HG02763 (cell line): ENCODE measurements around the gene IFITM2.
A peak's percentile ranks its signal among the peaks of the same experiment; 100 is the strongest.
"Not testable (repeated sequence)": the region's sequence is repeated elsewhere in the genome, so short reads cannot be mapped to it uniquely, and the experiment has no call there.

Experiments
- ATAC-seq: cut with Tn5 transposase; IDR thresholded peaks from one replicate; pipeline ENCODE4 v1.9.1; 2021; ENCODE audit warnings: mild to moderate bottlenecking, moderate library complexity; ENCODE audit not compliant: unreplicated experiment

IFITM2 gene

DNA sequence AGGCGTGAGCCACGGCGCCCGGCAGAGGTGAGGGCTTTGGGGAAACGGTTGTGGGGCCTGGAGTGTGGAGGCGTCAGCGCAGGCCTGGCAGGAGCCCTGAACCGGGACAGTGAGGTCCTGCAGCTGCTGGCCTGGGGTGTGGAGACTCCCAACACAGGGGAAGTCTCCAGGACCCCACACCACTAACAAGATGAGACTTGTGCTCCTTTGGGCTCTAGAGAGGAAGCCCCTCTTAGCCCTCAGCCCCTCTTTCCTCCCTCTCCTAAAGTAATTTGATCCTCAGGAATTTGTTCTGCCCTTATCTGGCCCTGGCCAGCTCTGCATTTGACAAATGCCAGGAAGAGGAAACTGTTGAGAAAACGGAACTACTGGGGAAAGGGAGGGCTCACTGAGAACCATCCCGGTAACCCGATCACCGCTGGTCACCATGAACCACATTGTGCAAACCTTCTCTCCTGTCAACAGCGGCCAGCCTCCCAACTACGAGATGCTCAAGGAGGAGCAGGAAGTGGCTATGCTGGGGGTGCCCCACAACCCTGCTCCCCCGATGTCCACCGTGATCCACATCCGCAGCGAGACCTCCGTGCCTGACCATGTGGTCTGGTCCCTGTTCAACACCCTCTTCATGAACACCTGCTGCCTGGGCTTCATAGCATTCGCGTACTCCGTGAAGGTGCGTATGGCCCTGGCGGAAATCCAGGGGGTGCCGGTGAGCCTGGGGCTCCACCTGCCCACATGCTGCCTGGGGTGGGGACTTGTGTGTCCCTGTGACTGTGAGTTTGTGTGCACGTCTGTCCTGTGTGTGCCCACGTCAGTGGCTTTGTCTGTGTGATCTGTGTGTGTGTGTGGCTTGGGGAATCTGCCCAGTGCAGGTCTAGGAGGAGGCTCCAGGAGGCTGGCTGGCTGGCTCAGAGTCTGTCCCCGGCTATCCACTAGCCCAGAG, at the start of gene IFITM2:
IFITM2 (plus strand) TSS at position 51 of the 943 bp plus-strand sequence; CDS start at position 428, 377 bp downstream.
- ATAC-seq = not testable (repeated sequence)

GRCh38 chr11:259413-259812, 48.2 kb upstream of the IFITM2 start:
- ATAC-seq = no peak

DNA sequence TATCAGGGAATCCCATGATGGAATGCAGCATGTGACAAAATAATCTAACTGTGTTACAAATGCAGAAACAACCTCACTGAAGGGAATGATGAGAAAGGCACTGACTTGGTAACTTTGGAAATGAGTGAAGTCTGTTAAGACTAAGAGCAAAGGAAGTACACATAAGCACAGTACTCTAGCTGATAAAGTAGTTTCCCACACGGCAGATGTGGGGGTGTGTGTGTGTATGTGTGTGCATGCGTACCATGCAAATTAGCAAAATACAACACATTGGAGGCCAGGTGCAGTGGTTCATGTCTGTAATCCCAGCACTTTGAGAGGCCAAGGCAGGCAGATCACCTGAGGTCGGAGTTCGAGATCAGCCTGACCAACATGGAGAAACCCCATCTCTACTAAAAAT, 46.0 kb upstream of the IFITM2 start:
- no peak for ATAC-seq

- no peak for ATAC-seq
Measured at GRCh38 chr11:266676-267439, 40.8 kb upstream of the IFITM2 start.

DNA sequence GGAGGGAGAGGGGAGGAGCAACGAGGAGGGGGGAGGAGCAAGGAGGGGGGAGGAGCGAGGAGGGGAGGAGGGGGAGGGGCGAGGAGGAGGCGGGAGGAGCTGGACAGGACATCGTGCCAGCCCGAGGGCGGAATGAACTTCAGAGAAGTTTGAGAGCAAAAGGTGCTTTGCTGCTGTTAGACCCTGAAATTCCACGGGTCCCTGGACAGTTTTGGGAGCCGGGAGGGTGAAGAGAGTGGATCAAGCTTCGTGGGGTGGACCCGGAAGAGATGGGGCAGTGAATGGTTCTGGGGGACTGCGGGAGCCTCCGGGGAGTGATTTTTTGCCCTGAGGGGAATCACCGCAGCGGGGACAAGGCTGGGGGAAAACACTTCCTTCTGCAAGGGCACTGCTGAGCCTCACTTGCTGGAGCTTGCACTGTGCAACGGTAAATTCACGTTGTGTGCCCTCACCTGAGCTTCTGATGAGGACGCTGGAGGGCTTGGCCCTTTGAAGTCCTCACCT, 40.1 kb upstream of the IFITM2 start:
- no peak for ATAC-seq

- ATAC-seq = peak; percentile 41
Measured at GRCh38 chr11:268716-269145, 38.9 kb upstream of the IFITM2 start.

DNA sequence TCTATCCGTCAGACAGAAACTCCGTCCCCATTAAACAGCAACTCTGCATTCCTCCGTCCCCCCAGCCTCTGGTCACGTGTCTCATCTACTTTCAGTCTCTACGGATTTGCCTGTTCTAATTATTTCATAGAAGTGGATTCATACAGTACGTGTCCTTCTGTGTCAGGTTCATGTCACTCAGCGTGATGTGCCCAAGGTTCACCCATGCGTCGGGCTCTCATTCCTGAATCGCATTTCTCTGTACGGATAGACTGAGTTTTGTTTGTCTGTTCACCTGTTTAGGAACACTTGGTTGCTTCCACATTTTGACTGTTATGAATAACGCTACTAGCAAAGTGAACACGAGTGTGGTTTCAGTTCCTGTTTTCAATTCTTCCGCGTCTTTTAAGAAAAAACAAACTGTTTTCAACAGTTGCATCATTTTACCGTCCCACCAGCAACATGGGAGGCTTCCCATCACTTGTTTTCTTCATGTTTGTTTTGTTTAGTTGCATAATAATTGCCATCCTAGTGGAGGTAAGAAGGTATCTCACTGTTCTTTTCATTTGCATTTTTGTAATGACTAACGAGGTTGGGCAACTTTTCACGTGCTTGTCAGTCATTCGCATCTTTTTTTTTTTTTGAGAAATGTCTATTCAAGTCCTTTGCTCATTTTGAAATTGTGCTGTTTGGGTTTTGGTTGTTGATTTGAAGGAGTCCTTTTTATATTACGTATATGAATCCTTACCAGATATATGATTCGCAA, 38.3 kb upstream of the IFITM2 start:
- ATAC-seq = peak; percentile 68

GRCh38 chr11:270451-271318, 36.9 kb upstream of the IFITM2 start:
- no peak for ATAC-seq

GRCh38 chr11:271319-271715, 36.3 kb upstream of the IFITM2 start:
- no peak for ATAC-seq

GRCh38 chr11:272195-272930, 35.3 kb upstream of the IFITM2 start:
- no peak for ATAC-seq

- no peak for ATAC-seq
Measured at GRCh38 chr11:272931-273198, 34.8 kb upstream of the IFITM2 start.

- ATAC-seq = no peak
Measured at GRCh38 chr11:276219-276618, 31.4 kb upstream of the IFITM2 start.

DNA sequence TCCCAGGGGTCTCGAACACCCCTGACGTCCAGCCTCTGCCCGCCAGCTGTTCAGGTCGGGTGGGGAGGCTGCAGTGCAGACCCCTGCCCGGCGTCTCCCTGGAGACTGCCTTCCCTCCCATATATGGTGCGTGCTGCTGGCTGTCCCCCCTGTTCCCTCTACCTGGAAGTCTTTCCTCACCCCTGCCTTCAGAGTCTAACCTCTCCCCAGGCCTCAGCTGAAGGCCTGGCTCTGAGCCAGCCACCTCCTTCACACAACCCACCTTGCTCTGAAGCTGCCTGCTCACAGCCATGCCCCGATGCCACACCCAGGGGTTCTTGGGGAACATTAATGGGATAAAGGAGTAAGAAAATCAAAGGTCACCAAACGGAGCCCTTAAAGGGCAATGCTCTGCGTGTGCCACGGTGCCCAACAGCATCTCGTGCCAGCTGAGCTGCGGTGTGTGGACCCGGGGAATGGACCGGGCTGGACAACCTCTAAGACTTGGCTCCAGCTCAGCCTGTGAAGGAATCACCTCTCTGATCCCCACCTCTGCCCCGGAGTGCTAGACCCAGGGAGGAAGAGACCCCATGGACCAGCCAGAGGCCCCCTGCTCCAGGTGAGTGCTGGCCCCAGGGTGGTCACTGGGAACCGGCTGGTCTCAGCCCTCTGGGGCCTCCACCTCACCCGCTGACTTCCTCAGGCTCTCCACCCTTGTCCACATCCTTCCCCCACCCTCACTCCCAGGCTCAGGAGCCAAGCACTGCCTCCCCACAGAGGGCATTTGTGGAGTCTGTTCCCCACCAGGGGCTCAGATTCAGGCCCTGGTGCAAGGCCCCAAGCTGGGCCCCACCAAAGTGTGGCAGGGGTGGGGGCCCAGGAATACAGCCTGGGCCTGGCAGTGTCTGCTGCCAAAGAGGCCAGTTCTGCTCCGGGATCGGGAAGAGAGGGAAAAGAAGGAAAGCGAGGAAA, 29.3 kb upstream of the IFITM2 start, which contains the start of gene NLRP6:
NLRP6 (plus strand) TSS at position 407 of the 951 bp plus-strand sequence; CDS start at position 570, 163 bp downstream.
- ATAC-seq = no peak

DNA sequence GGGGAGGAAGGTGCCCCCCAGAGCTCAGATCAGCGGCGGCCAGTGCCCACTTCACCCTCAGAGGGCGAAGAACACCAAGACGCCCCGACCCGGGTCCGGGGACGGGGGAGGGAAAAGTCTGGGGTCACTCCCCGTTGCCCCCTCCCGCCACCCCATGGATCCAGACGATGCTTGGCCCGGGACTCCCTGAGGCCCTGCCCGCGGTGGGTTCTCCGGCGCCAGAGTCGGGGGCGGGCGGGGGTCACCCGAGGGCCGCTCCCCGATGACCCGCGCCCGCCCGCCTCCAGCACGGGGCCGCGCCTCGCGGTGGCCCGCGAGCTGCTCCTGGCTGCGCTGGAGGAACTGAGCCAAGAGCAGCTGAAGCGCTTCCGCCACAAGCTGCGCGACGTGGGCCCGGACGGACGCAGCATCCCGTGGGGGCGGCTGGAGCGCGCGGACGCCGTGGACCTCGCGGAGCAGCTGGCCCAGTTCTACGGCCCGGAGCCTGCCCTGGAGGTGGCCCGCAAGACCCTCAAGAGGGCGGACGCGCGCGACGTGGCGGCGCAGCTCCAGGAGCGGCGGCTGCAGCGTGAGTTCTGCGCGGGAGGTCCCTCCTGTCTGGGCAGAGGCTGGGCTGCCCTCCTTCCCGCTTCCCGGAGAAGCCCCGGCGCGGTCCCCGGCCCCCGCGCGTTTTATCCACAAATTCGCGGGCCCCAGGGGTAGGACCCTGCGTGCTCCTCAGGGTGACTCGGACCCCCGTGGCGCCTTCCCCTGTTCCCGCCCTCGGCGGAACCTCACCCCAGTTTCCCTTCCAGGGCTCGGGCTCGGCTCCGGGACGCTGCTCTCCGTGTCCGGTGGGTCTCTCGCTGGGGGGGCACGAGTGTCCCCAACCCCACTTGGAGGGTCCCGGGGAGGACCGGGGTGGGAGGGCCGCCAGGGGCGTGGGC, 28.3 kb upstream of the IFITM2 start:
- ATAC-seq = no peak

DNA sequence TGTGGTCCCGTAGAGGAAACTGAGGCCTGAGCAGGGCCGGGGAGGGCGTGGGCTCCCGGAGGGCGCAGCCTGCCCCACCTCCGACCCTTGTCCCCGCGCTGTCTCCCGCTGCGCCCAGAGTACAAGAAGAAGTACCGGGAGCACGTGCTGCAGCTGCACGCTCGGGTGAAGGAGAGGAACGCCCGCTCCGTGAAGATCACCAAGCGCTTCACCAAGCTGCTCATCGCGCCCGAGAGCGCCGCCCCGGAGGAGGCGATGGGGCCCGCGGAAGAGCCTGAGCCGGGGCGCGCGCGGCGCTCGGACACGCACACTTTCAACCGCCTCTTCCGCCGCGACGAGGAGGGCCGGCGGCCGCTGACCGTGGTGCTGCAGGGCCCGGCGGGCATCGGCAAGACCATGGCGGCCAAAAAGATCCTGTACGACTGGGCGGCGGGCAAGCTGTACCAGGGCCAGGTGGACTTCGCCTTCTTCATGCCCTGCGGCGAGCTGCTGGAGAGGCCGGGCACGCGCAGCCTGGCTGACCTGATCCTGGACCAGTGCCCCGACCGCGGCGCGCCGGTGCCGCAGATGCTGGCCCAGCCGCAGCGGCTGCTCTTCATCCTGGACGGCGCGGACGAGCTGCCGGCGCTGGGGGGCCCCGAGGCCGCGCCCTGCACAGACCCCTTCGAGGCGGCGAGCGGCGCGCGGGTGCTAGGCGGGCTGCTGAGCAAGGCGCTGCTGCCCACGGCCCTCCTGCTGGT, 27.5 kb upstream of the IFITM2 start:
- no peak for ATAC-seq

DNA sequence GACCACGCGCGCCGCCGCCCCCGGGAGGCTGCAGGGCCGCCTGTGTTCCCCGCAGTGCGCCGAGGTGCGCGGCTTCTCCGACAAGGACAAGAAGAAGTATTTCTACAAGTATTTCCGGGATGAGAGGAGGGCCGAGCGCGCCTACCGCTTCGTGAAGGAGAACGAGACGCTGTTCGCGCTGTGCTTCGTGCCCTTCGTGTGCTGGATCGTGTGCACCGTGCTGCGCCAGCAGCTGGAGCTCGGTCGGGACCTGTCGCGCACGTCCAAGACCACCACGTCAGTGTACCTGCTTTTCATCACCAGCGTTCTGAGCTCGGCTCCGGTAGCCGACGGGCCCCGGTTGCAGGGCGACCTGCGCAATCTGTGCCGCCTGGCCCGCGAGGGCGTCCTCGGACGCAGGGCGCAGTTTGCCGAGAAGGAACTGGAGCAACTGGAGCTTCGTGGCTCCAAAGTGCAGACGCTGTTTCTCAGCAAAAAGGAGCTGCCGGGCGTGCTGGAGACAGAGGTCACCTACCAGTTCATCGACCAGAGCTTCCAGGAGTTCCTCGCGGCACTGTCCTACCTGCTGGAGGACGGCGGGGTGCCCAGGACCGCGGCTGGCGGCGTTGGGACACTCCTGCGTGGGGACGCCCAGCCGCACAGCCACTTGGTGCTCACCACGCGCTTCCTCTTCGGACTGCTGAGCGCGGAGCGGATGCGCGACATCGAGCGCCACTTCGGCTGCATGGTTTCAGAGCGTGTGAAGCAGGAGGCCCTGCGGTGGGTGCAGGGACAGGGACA, 26.7 kb upstream of the IFITM2 start:
- no peak for ATAC-seq
